Stimulated activated CD8-positive, alpha-beta memory T cell treated with anti-CD3 and anti-CD28 coated beads, Interleukin-4, amount 100 ng/mL, for 48 hours (primary cell): Measurements from ENCODE around the gene C2CD5.
"Not testable (repeated sequence)": the region's sequence is repeated elsewhere in the genome, so short reads cannot be mapped to it uniquely, and the experiment has no call there.

Experiments
- DNase-seq: peaks from one replicate; pipeline ENCODE4 v3.0.0-alpha.2; 2020

Gene C2CD5

DNA sequence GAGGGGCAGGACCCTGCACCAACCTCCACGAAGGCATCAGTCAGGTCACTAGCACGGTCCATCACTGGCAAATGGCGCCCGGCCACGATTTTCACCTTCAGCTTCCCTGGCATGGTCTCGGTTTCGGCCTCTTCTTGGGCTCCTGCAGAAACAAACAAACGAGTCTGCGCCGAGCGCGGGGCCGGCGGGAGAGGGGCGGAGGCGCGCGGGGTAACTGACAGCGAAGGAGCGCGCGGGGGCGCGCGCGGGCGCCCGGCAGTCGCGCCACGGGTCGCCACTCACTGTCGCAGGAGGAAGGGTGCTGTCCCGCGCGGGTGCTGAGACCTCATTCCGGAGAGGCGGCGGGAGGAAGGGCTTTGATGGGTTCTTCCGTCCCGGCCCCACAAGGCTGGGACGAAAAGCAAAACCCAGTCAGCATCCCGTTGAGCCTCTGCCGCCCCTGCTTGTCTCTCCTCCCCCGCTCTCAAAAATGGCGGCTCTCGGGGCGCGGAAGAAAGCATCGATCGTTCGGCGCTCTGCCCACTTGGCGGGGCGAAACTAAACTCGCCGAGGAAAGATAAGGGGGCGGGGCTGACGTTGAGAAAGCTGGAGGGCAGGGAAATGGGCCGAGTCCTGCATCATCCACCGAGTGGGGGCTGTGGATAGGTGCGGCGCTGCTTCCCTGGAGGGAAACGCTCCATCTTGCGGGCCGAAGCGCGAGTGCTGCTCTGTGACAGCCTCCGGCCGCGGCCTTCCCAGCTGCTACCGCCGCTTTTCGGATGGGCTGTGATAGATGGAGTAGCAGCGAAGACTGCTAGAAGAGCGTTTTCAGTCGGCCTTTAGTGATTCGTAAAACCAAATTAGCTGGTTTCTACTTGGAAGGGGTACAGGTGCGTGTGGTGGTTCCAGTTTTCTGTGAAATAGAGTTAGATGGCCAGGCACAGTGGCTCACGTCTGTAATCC lies at the start of gene C2CD5:
Gene C2CD5 (minus strand): TSS at position 505 of the 942 bp plus-strand sequence. CDS start 392 bp downstream, at position 113.
- DNase-seq = peak; percentile 96

GRCh38 chr12:22593864-22594263 lies 49.5 kb upstream of the C2CD5 start:
- DNase-seq = no peak

GRCh38 chr12:22588817-22589216 lies 44.5 kb upstream of the C2CD5 start:
- DNase-seq = no peak

GRCh38 chr12:22578328-22578727 lies 34.0 kb upstream of the C2CD5 start:
- no peak for DNase-seq

GRCh38 chr12:22577667-22578066 lies 33.3 kb upstream of the C2CD5 start:
- DNase-seq = no peak

- no peak for DNase-seq
Observed at GRCh38 chr12:22576473-22576872, 32.1 kb upstream of the C2CD5 start.

GRCh38 chr12:22576065-22576464 lies 31.7 kb upstream of the C2CD5 start:
- DNase-seq = no peak

GRCh38 chr12:22574921-22575320 lies 30.6 kb upstream of the C2CD5 start:
- no peak for DNase-seq

GRCh38 chr12:22573181-22573580 lies 28.8 kb upstream of the C2CD5 start:
- DNase-seq = no peak

DNA sequence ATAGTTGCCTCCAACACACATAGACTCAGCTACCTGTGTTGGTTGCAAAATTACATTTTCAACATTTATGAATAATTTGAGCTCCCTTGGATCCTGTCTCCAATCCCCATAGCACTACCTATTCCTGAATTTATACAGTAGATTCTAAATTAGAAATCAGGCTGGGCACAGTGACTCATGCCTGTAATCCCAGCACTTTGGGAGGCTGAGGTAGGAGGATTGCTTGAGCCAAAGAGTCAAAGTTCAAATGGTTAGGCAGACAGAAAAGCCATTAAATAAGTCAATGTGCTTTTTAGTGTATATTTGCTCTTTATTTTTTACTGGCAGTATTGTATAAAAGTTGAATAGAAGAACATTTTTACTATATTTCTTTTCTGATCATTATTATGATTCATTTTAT lies 24.9 kb upstream of the C2CD5 start:
- DNase-seq = no peak

DNA sequence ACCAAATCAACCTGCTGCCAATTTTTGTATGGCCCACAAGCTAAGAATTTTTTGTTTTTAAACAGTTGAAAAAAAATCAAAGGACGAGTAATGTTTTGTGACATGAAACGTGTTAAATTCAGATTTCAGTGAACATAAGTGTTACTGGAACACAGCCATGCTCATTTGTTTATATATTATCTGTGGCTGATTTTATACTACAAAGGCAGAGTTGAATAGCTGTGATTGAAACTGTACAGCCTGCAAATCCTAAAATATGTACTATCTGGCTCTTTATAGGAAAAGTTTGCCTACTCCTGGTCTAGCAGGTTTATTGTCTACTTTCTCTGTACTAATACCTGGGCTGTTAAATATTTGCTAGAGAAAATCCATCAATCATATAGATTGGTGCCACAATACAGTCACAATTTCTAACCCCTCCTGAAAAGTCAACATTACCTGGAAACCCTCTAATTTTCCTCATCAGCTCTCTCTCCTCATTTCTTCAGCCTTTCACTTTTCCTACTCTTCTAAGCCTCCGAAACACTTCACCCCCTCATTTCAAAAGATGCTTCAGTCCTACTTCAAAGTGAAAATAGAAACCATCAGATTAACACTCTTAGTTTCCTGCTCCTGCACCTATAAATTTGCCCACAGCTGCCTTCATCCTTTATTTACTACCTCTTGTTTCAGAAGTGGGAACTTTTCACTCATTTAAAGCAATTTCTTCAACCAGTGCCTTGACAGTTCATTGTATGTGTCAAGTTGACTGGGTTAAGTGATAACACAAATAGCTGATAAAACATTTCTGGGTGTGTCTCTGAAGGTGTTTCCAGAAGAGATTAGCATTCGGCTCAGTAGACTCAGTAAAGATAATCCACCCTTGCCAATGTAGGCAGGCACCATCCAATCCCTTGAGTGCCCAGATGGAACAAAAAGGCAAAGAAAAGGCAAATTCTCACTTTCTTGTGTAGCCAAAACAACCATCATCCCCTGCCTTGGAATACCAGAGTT lies 18.0 kb upstream of the C2CD5 start:
- no peak for DNase-seq

- DNase-seq = not testable (repeated sequence)
Observed at GRCh38 chr12:22554750-22555149, 10.4 kb upstream of the C2CD5 start.

GRCh38 chr12:22551624-22552023 lies 7.3 kb upstream of the C2CD5 start:
- DNase-seq = no peak

DNA sequence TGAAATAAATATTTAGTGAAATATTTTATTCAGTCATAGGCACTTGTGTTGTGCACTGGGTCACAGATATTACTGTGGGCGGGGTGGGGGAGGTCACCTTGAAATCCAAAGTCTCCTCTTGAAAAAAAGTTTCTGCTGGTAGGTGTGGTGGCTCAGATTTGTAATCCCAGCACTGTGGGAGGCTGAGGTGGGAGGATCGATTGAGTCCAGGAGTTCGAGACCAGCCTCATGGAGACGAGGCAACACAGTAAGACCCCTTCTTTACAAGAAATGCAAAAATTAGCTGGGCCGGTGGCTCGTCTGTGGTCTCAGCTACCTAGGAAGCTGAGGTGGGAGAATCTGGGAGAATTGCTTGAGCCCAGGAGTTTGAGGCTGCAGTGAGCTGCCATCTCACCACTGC lies 913 bp upstream of the C2CD5 start:
- no peak for DNase-seq

- DNase-seq = peak; percentile 59
Observed at GRCh38 chr12:22543246-22544037, 900 bp downstream of the C2CD5 start.

GRCh38 chr12:22541496-22542155 lies 2.7 kb downstream of the C2CD5 start:
- no peak for DNase-seq

- no peak for DNase-seq
Observed at GRCh38 chr12:22539055-22539454, 5.3 kb downstream of the C2CD5 start.

DNA sequence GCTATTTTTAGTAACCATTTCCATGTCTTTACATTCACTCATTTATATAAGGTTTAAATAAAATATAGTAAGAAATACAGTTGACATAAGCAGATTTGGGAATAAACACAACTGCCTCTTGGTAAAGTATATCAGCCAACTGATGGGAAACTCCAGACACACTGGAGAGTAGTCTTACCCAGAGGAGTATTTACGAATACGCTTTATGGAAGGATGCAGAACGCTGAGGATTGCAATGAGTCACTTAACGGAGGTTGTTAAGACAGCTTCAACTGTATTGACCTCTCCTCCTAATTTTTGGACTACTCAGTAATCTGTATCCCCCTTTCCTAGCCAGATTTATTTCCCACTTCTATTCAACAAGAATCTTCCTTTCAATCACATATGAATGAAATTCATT lies 6.0 kb downstream of the C2CD5 start:
- no peak for DNase-seq

GRCh38 chr12:22536971-22537544 lies 7.3 kb downstream of the C2CD5 start:
- DNase-seq = no peak

- no peak for DNase-seq
Observed at GRCh38 chr12:22536346-22536945, 7.9 kb downstream of the C2CD5 start.

DNA sequence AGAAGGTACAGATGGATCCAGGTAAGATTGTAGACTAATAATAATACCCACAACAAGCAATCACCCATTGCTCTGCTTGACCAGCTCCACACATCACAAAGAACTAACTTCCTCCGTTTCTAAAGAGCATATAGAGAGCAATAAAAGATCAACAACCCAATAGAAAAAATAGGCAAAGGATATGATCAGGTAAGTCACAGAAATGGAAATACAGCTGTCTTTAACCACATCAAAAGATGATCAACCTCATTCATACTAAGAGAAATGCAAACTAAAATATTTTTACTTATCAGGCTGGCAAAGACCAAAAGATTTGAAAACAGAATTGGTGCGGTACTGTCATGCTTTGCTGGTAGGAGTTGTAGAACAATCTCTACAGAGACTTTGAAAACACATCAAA lies 8.9 kb downstream of the C2CD5 start:
- no peak for DNase-seq
